ENCODE results near the gene NUB1.

- TF ChIP-seq CTCF (IDR thresholded peaks at IDR 0.05) (no peak), POLR2A (IDR thresholded peaks at IDR 0.05) (no peak)
These were observed 62.8 kb downstream of the NUB1 start for GRCh38 chr7:151404216-151405011.
